Panc1 (cell line): ENCODE results near the gene NTRK2. TPM values are rescaled to one million over a fixed set of nuclear protein-coding genes. Genes with fewer than 3 reads are reported as not detected.

ENCODE experiments used
- ATAC-seq: fragments of 200-7000 bp; cut with Tn5 transposase; 2 replicates; pipeline ENCODE4 v1.9.1; 2020; ENCODE audit warnings: mild to moderate bottlenecking, moderate library complexity
- BruUV-seq: library from RNA; stranded (reverse); fragments of 400-500 nt; replicated peaks from 2 replicates; lab custom pipeline; 2021; lab: Mats Ljungman, UMichigan
- CTCF ChIA-PET: fragments of 300-600 bp; sonication (Branson Sonifier 250); formaldehyde crosslinking; loops from one replicate; lab custom pipeline; 2022; ENCODE audit warnings: antibody characterized with exemption; lab: Charles Lee
- POLR2A ChIA-PET: fragments of 300-600 bp; sonication (Branson Sonifier 250); formaldehyde crosslinking; loops from one replicate; lab custom pipeline; 2022; ENCODE audit warnings: antibody characterized with exemption; lab: Charles Lee
- DNase-seq: peaks from one replicate; pipeline ENCODE4 v3.0.0-alpha.2; 2010; ENCODE audit warnings: low read depth, low spot score
- H3K27ac ChIP-seq: 2 replicates; pipeline ENCODE4 v1.5.1; 2011; ENCODE audit warnings: mild to moderate bottlenecking, low read length, inconsistent platforms
- H3K27me3 ChIP-seq: fragments of 200-500 bp; sonication (Bioruptor generic); 2 replicates; pipeline ENCODE4 v1.6.0; 2014; ENCODE audit warnings: low read length, inconsistent platforms; ENCODE audit not compliant: control insufficient read depth, insufficient read depth
- H3K36me3 ChIP-seq: fragments of 200-500 bp; sonication (Bioruptor generic); 2 replicates; pipeline ENCODE4 v1.5.1; 2014; ENCODE audit warnings: inconsistent platforms, mild to moderate bottlenecking, low read length, moderate library complexity; ENCODE audit not compliant: control insufficient read depth, insufficient read depth
- H3K4me1 ChIP-seq: 2 replicates; pipeline ENCODE4 v1.5.1; 2011; ENCODE audit warnings: inconsistent platforms, mild to moderate bottlenecking, low read length, moderate library complexity; ENCODE audit not compliant: control insufficient read depth, insufficient read depth
- H3K4me3 ChIP-seq, 2 experiments: 2 replicates each; pipeline ENCODE4 v1.5.1; 2011 to 2012; ENCODE audit warnings: low read depth in 2 of 2, low read length in 2 of 2, mild to moderate bottlenecking in 2 of 2, inconsistent platforms in 1 of 2, moderate library complexity in 1 of 2
- H3K9me3 ChIP-seq: fragments of 200-500 bp; sonication (Bioruptor generic); 2 replicates; pipeline ENCODE4 v1.5.1; 2014; ENCODE audit warnings: low read depth, mild to moderate bottlenecking, inconsistent platforms, low read length, moderate library complexity; ENCODE audit not compliant: control insufficient read depth, insufficient read depth
- POLR2AphosphoS5 ChIP-seq: IDR thresholded peaks from 2 replicates; pipeline ENCODE4 v1.6.1; 2012; ENCODE audit warnings: mild to moderate bottlenecking, low read depth, low read length, moderate library complexity
- REST ChIP-seq, 2 experiments: IDR thresholded peaks; 2 replicates each; pipeline ENCODE4 v1.6.1; 2011 to 2012; ENCODE audit warnings: low read depth in 2 of 2, control low read depth in 1 of 2, low read length in 1 of 2, mild to moderate bottlenecking in 1 of 2, moderate library complexity in 1 of 2; ENCODE audit not compliant: insufficient read depth in 1 of 2
- SIN3A ChIP-seq: IDR thresholded peaks from 2 replicates; pipeline ENCODE4 v1.6.1; 2012; ENCODE audit warnings: low read depth, mild to moderate bottlenecking, low read length, moderate library complexity, borderline replicate concordance; ENCODE audit not compliant: insufficient read depth
- TCF7L2 ChIP-seq: IDR thresholded peaks from 2 replicates; pipeline ENCODE4 v1.6.1; 2011; ENCODE audit warnings: mild to moderate bottlenecking, low read depth, low read length, inconsistent platforms
- in situ Hi-C: cut with HindIII; loops from 2 replicates; pipeline ENCODE4 v1.10.0; 2016; ENCODE audit warnings: low sequenced_read_pairs, low pct_unique_long_range_greater_than_20kb
- intact Hi-C: fragments of 100-400 bp; cut with micrococcal nuclease; formaldehyde crosslinking; loops from one replicate; pipeline ENCODE4 v1.10.0; 2022; ENCODE audit not compliant: unreplicated experiment
- total RNA-seq: library from RNA; stranded (reverse); gene quantifications from one replicate; pipeline ENCODE4 v1.2.1, GENCODE V29; 2021; ENCODE audit not compliant: unreplicated experiment
- TF ChIP-seq, protein P1 (sequence below): fragments of 450-650 bp; IDR thresholded peaks from 2 replicates; pipeline ENCODE4 v1.5.1; 2017; ENCODE audit warnings: mild to moderate bottlenecking

NTRK2 gene
- total RNA-seq, 1 experiment from 2014 or later, result 0.23 TPM

DNA sequence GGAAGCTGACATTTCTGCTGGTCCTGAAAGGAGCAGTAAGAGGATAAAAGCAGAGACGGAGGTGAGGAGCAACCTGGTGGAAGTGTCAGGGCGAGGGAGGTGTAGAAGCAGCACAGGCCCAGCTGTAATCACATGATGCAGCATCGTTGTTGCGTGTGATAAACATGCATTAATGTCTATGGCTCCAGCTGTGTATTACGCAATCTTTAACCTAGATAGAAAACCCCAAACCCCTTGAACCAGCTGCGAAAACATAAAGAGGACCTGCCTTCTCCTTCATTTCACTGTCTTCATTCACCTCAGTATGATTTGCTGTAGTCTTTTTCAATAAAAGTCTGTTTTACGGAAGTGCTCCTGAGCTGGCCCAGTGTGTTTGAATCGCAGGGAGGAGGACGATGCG, 162.9 kb downstream of the NTRK2 start:
- H3K27ac ChIP-seq, result no peak overlapping the region
- no TSS peak for BruUV-seq
- ATAC-seq (no peak), DNase-seq (no peak)
- no peaks in the 10 kb centered on the region for H3K27me3 ChIP-seq
- ChIA-PET POLR2A (no interaction called here), CTCF (no interaction called here)
- H3K4me1 ChIP-seq, result no peaks in the 10 kb centered on the region
- TF ChIP-seq TCF7L2 (no peak), SIN3A (no peak), POLR2AphosphoS5 (no peak), REST (IDR thresholded peaks at IDR 0.05; ENCODE audit: insufficient read depth in 1 of 2, low read depth in 2 of 2, low read length in 1 of 2) (no peak)
- TF ChIP-seq, protein P1, sequence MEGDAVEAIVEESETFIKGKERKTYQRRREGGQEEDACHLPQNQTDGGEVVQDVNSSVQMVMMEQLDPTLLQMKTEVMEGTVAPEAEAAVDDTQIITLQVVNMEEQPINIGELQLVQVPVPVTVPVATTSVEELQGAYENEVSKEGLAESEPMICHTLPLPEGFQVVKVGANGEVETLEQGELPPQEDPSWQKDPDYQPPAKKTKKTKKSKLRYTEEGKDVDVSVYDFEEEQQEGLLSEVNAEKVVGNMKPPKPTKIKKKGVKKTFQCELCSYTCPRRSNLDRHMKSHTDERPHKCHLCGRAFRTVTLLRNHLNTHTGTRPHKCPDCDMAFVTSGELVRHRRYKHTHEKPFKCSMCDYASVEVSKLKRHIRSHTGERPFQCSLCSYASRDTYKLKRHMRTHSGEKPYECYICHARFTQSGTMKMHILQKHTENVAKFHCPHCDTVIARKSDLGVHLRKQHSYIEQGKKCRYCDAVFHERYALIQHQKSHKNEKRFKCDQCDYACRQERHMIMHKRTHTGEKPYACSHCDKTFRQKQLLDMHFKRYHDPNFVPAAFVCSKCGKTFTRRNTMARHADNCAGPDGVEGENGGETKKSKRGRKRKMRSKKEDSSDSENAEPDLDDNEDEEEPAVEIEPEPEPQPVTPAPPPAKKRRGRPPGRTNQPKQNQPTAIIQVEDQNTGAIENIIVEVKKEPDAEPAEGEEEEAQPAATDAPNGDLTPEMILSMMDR, result no peak
- intact Hi-C loops, result no loop called here
- H3K36me3 ChIP-seq, result no peaks in the 10 kb centered on the region
- H3K9me3 ChIP-seq, result no peaks in the 10 kb centered on the region
- H3K4me3 ChIP-seq, result no peak overlapping the region
- in situ Hi-C loops, result no loop called here

GRCh38 chr9:84834426-84834825, 164.9 kb downstream of the NTRK2 start:
- CTCF ChIA-PET, result no interaction called here

More at GRCh38 chr9:84834426-84834825, 164.9 kb downstream of the NTRK2 start:
- TF ChIP-seq, protein P1, result no peak
- TF ChIP-seq REST (IDR thresholded peaks at IDR 0.05; ENCODE audit: insufficient read depth in 1 of 2, low read depth in 2 of 2, low read length in 1 of 2) (no peak), POLR2AphosphoS5 (no peak), SIN3A (no peak), TCF7L2 (no peak)
- intact Hi-C loops, result no loop called here
- H3K9me3 ChIP-seq, result no peaks in the 10 kb centered on the region
- H3K27ac ChIP-seq, result no peak overlapping the region
- no peaks in the 10 kb centered on the region for H3K4me1 ChIP-seq
- ATAC-seq, result no peak
- no peak for DNase-seq
- H3K4me3 ChIP-seq, result no peak overlapping the region
- in situ Hi-C loops, result no loop called here
- H3K36me3 ChIP-seq, result no peaks in the 10 kb centered on the region
- no peaks in the 10 kb centered on the region for H3K27me3 ChIP-seq
- no TSS peak for BruUV-seq
- POLR2A ChIA-PET, result no interaction called here
